GM12878 (cell line): ENCODE measurements around the gene SH2D2A. TPM values are rescaled to one million over a fixed set of nuclear protein-coding genes. Genes with fewer than 3 reads are reported as not detected.

Experiments
- ATAC-seq: fragments of 200-7000 bp; cut with Tn5 transposase; 3 replicates; pipeline ENCODE4 v1.9.1; 2020; ENCODE audit warnings: mild to moderate bottlenecking, moderate library complexity
- BruUV-seq: library from RNA; stranded (reverse); fragments of 400-500 nt; replicated peaks from 2 replicates; lab custom pipeline; 2021; lab: Mats Ljungman, UMichigan
- CTCF ChIA-PET: fragments of 300-600 bp; sonication (Branson Sonifier 250); formaldehyde crosslinking; extraction: SDS; loops from one replicate; lab custom pipeline; 2021; ENCODE audit warnings: inconsistent platforms; lab: Yijun Ruan, JAX
- POLR2A ChIA-PET: fragments of 350-600 bp; formaldehyde crosslinking; extraction: SDS; loops from one replicate; lab custom pipeline; 2021; ENCODE audit warnings: inconsistent platforms; lab: Charles Lee
- RAD21 ChIA-PET: fragments of 300-600 bp; sonication (Branson Sonifier 250); formaldehyde crosslinking; loops from one replicate; lab custom pipeline; 2023; ENCODE audit warnings: antibody characterized with exemption; ENCODE audit not compliant: unreplicated experiment; lab: Charles Lee
- SMC1A ChIA-PET: fragments of 300-600 bp; sonication (Branson Sonifier 250); formaldehyde crosslinking; loops from one replicate; lab custom pipeline; 2023; ENCODE audit not compliant: unreplicated experiment, uncharacterized antibody; lab: Charles Lee
- DNase-seq: peaks from one replicate; pipeline ENCODE4 v3.0.0-alpha.2; 2011; ENCODE audit warnings: low read depth, low spot score
- FAIRE-seq: peaks from 3 replicates; lab custom pipeline; 2011; peaks lifted over from hg19 to GRCh38; lab: Jason Lieb, UNC
- H2AFZ ChIP-seq: 2 replicates; pipeline ENCODE4 v1.6.0; 2011; ENCODE audit warnings: low read depth, low read length, control low read depth; ENCODE audit not compliant: control insufficient read depth
- H3K27ac ChIP-seq: 2 replicates; pipeline ENCODE4 v1.5.1; 2011; ENCODE audit warnings: control low read depth; ENCODE audit not compliant: control insufficient read depth, insufficient read depth
- H3K27me3 ChIP-seq, 2 experiments: replicated peaks in 1 of 2; 2 replicates each; pipeline versions ENCODE4 v1.6.0 to v1.6.1; 2011; ENCODE audit warnings: low read length in 1 of 2; ENCODE audit not compliant: control insufficient read depth in 2 of 2, insufficient read depth in 2 of 2
- H3K36me3 ChIP-seq, 2 experiments: 2 replicates each; pipeline ENCODE4 v1.5.1; 2011; ENCODE audit warnings: low read length in 1 of 2; ENCODE audit not compliant: control insufficient read depth in 2 of 2, insufficient read depth in 2 of 2
- H3K4me1 ChIP-seq: 2 replicates; pipeline ENCODE4 v1.6.1; 2011; ENCODE audit warnings: mild to moderate bottlenecking, low read length, moderate library complexity, mixed read lengths; ENCODE audit not compliant: control insufficient read depth, insufficient read depth
- H3K4me2 ChIP-seq: 2 replicates; pipeline ENCODE4 v1.6.0; 2011; ENCODE audit warnings: control low read depth; ENCODE audit not compliant: control insufficient read depth, insufficient read depth
- H3K4me3 ChIP-seq: fragments of 200-600 bp; sonication (generic); 2 replicates; pipeline ENCODE4 v1.5.1; 2016
- H3K79me2 ChIP-seq: 2 replicates; pipeline ENCODE4 v1.6.0; 2011; ENCODE audit warnings: low read length; ENCODE audit not compliant: control insufficient read depth, insufficient read depth
- H3K9ac ChIP-seq: 2 replicates; pipeline ENCODE4 v1.8.0; 2011; ENCODE audit warnings: low read length, control low read depth, mixed read lengths; ENCODE audit not compliant: control insufficient read depth, insufficient read depth
- H3K9me3 ChIP-seq: replicated peaks from 3 replicates; pipeline ENCODE4 v1.5.1; 2011; ENCODE audit warnings: mild to moderate bottlenecking, low read length; ENCODE audit not compliant: control insufficient read depth, insufficient read depth
- H4K20me1 ChIP-seq: 2 replicates; pipeline ENCODE4 v1.6.0; 2011; ENCODE audit not compliant: control insufficient read depth, insufficient read depth
- ATF7 ChIP-seq: fragments of 450-650 bp; IDR thresholded peaks from 2 replicates; pipeline ENCODE4 v1.6.1; 2016; ENCODE audit warnings: low read depth, mild to moderate bottlenecking
- BCL11A ChIP-seq: IDR thresholded peaks from 2 replicates; pipeline ENCODE4 v1.6.1; 2011; ENCODE audit warnings: low read depth, low read length
- BCL3 ChIP-seq: IDR thresholded peaks from 2 replicates; pipeline ENCODE4 v1.6.1; 2011; ENCODE audit warnings: borderline replicate concordance, low read depth, mild to moderate bottlenecking, moderate library complexity, low read length; ENCODE audit not compliant: insufficient read depth, poor library complexity, severe bottlenecking
- EZH2 ChIP-seq: IDR thresholded peaks from 2 replicates; pipeline ENCODE4 v1.6.1; 2012; ENCODE audit warnings: low read depth, mild to moderate bottlenecking, control low read depth, inconsistent platforms, low read length, borderline replicate concordance; ENCODE audit not compliant: control insufficient read depth
- IKZF2 ChIP-seq, 2 experiments: fragments of 450-650 bp; IDR thresholded peaks; 2 replicates each; pipeline ENCODE4 v1.6.1; 2017; ENCODE audit warnings: mild to moderate bottlenecking in 2 of 2, moderate library complexity in 2 of 2
- KLF5 ChIP-seq: fragments of 450-650 bp; IDR thresholded peaks from 2 replicates; pipeline ENCODE4 v1.6.1; 2014; ENCODE audit warnings: mild to moderate bottlenecking; ENCODE audit not compliant: partially characterized antibody
- LARP7 ChIP-seq: fragments of 450-650 bp; IDR thresholded peaks from 2 replicates; pipeline ENCODE4 v1.6.1; 2017; ENCODE audit warnings: mild to moderate bottlenecking
- NBN ChIP-seq: fragments of 450-650 bp; IDR thresholded peaks from 2 replicates; pipeline ENCODE4 v1.6.1; 2016
- NFYA ChIP-seq: IDR thresholded peaks from 2 replicates; pipeline ENCODE4 v1.6.1; 2011; ENCODE audit warnings: low read depth, mild to moderate bottlenecking, low read length, improper control_type of control experiment, borderline replicate concordance
- NR2C2 ChIP-seq: IDR thresholded peaks from 2 replicates; pipeline ENCODE4 v1.6.1; 2011; ENCODE audit warnings: borderline replicate concordance, low read depth; ENCODE audit not compliant: control insufficient read depth, insufficient read length
- PBX3 ChIP-seq: IDR thresholded peaks from 2 replicates; pipeline ENCODE4 v1.6.1; 2011; ENCODE audit warnings: mild to moderate bottlenecking, low read depth, low read length, moderate library complexity; ENCODE audit not compliant: insufficient replicate concordance
- RAD51 ChIP-seq: fragments of 450-650 bp; IDR thresholded peaks from 2 replicates; pipeline ENCODE4 v1.6.1; 2016; ENCODE audit warnings: moderate library complexity, mild to moderate bottlenecking, inconsistent platforms
- RB1 ChIP-seq: fragments of 450-650 bp; formaldehyde crosslinking; IDR thresholded peaks from 2 replicates; pipeline ENCODE4 v1.6.1; 2017; ENCODE audit warnings: mild to moderate bottlenecking, borderline replicate concordance
- TBL1XR1 ChIP-seq: IDR thresholded peaks from 2 replicates; pipeline ENCODE4 v1.6.1; 2012; ENCODE audit warnings: low read depth, low read length, improper control_type of control experiment
- TCF12 ChIP-seq: IDR thresholded peaks from 2 replicates; pipeline ENCODE4 v1.6.1; 2011; ENCODE audit warnings: low read depth, mild to moderate bottlenecking, low read length
- ZBTB11 ChIP-seq: fragments of 450-650 bp; formaldehyde crosslinking; IDR thresholded peaks from 2 replicates; pipeline ENCODE4 v1.5.0; 2022; ENCODE audit warnings: mild to moderate bottlenecking, missing genetic modification characterization
- ZNF274 ChIP-seq: IDR thresholded peaks from one replicate; pipeline ENCODE4 v1.8.0; 2011; ENCODE audit not compliant: insufficient read length, insufficient read depth
- WGBS: methylation state at CpG from one replicate; pipeline ENCODE4 v1.1.6; 2016; ENCODE audit warnings: low lambda C conversion rate; ENCODE audit not compliant: insufficient replicate concordance, insufficient coverage; ENCODE audit errors: missing lambda C conversion rate; 5-methylcytosine and 5-hydroxymethylcytosine counted together
- in situ Hi-C: fragments of 300-500 bp; cut with MboI; formaldehyde crosslinking; loops from 9 replicates; pipeline ENCODE4 v1.14.3; 2018; ENCODE audit warnings: mixed read lengths
- intact Hi-C: fragments of 100-400 bp; cut with micrococcal nuclease; formaldehyde crosslinking; loops from one replicate; pipeline ENCODE4 v1.14.2; 2022; ENCODE audit not compliant: unreplicated experiment
- polyA plus RNA-seq, 11 experiments: library from polyadenylated mRNA; depleted of rRNA in 4 of 11; unstranded in 6 of 11; stranded (reverse) in 5 of 11; fragments of >200 nt; fragmentation: Nextera tagmentation in 4 of 11; fragmentation: Illumina TruSeq in 1 of 11; extraction: Ambion mirVana in 4 of 11; extraction: Trizol in 1 of 11; gene quantifications; 1 replicate in 1 of 11; 2 replicates in 10 of 11; pipeline versions ENCODE4 v1.2.1 to v1.2.3, GENCODE V29; 2011 to 2016; ENCODE audit warnings: inconsistent platforms in 2 of 11, missing spikeins in 2 of 11, low read depth in 1 of 11
- total RNA-seq, 4 experiments: library from RNA; depleted of rRNA in 3 of 4; stranded (reverse); fragments of >200 nt in 3 of 4; fragmentation: Illumina TruSeq in 1 of 4; extraction: Trizol in 1 of 4; gene quantifications; 2 replicates each; pipeline versions ENCODE4 v1.2.1 to v1.2.3, GENCODE V29; 2013 to 2021

The SH2D2A gene
- total and polyA plus RNA-seq, 10 of the 15 experiments (the other 5 are each of a cell fraction or from before 2014, with no cell fraction given), result 0.72 to 15.9 (median 7.0) TPM

- TF ChIP-seq ZBTB11, result no peak
These were observed 6.7 kb upstream of the SH2D2A start (continued) for GRCh38 chr1:156823210-156823790.

GRCh38 chr1:156822680-156823079 is 6.0 kb upstream of the SH2D2A start:
- ATAC-seq (no peak), DNase-seq (no peak), FAIRE-seq (no peak)
- no peaks in the 10 kb centered on the region for H3K36me3 ChIP-seq
- H3K4me2 ChIP-seq, result no peak overlapping the region
- intact Hi-C loops, result no loop called here
- H3K9me3 ChIP-seq, result no peaks in the 10 kb centered on the region
- ChIA-PET CTCF (interaction anchor here (0.6 to 3.6 kb wide), 8 partner anchors 10 to 47 kb away, joined by 3 to 14 read pairs (median 6); partner anchors contain the start of gene NTRK1), RAD21 (interaction anchor here (1.3 to 1.4 kb wide), 2 partner anchors 97 to 252 kb away, joined by 3 to 4 read pairs; no protein-coding TSS in a partner anchor), POLR2A (interaction anchor here (0.6 kb wide), 3 partner anchors 50 to 1847 kb away, joined by 3 to 5 read pairs (median 4); no protein-coding TSS in a partner anchor), SMC1A (interaction anchor here (0.6 to 2.2 kb wide), 6 partner anchors 11 to 302 kb away, joined by 3 to 8 read pairs (median 3); no protein-coding TSS in a partner anchor)
- in situ Hi-C loops, result no loop called here
- 0% methylated on average over 1 of the region's 1 CpG for WGBS
- no peak overlapping the region for H3K27ac ChIP-seq
- BruUV-seq, result no TSS peak
- no peak overlapping the region for H3K4me3 ChIP-seq
- no peak overlapping the region for H3K9ac ChIP-seq
- H3K4me1 ChIP-seq, result no peaks in the 10 kb centered on the region
- H3K79me2 ChIP-seq, result no peaks in the 10 kb centered on the region
- no peak overlapping the region for H2AFZ ChIP-seq
- no peaks in the 10 kb centered on the region for H4K20me1 ChIP-seq
- no peaks in the 10 kb centered on the region for H3K27me3 ChIP-seq
- TF ChIP-seq KLF5, result no peak
- TF ChIP-seq PBX3, result no peak
- TF ChIP-seq RAD51, result no peak
- TF ChIP-seq TCF12, result no peak
- no peak for TF ChIP-seq LARP7
- TF ChIP-seq BCL11A, result no peak
- TF ChIP-seq NFYA, result no peak
- no peak for TF ChIP-seq ZNF274
- TF ChIP-seq IKZF2 (IDR thresholded peaks at IDR 0.05), result no peak
- TF ChIP-seq EZH2, result no peak
- no peak for TF ChIP-seq ATF7
- no peak for TF ChIP-seq TBL1XR1
- no peak for TF ChIP-seq BCL3
- TF ChIP-seq NR2C2, result no peak
- no peak for TF ChIP-seq NBN
- TF ChIP-seq RB1, result no peak
